Activated CD8-positive, alpha-beta T cell treated with anti-CD3 and anti-CD28 coated beads, Interleukin-2, amount 10 ng/mL, durations not matched to agents 7 days and 5 days (primary cell): ENCODE data around the gene LDLRAD3. TPM values are rescaled to one million over a fixed set of nuclear protein-coding genes. Genes with fewer than 3 reads are reported as not detected.
"Not testable (repeated sequence)": the region's sequence is repeated elsewhere in the genome, so short reads cannot be mapped to it uniquely, and the experiment has no call there.

Experiments
- ATAC-seq: fragments of 150-1000 bp; cut with Tn5 transposase; one replicate; pipeline ENCODE4 v1.10.0; 2021; ENCODE audit warnings: moderate library complexity
- CTCF ChIA-PET: fragments of 350-600 bp; sonication (Branson Sonifier 250); formaldehyde crosslinking; loops from one replicate; lab custom pipeline; 2021; ENCODE audit warnings: antibody characterized with exemption; lab: Charles Lee
- POLR2A ChIA-PET: fragments of 350-600 bp; sonication (Branson Sonifier 250); formaldehyde crosslinking; loops from one replicate; lab custom pipeline; 2021; ENCODE audit warnings: antibody characterized with exemption; lab: Charles Lee
- DNase-seq: peaks from one replicate; pipeline ENCODE4 v3.0.0-alpha.2; 2020
- H3K27ac Mint-ChIP-seq: one replicate; pipeline ENCODE4 v1.8.0; 2021; ENCODE audit warnings: mild to moderate bottlenecking, mixed read lengths
- H3K27me3 Mint-ChIP-seq: one replicate; pipeline ENCODE4 v1.8.0; 2021; ENCODE audit warnings: low read depth, mixed read lengths
- H3K36me3 Mint-ChIP-seq: one replicate; pipeline ENCODE4 v1.8.0; 2021; ENCODE audit warnings: low read depth, mixed read lengths
- H3K4me1 Mint-ChIP-seq: one replicate; pipeline ENCODE4 v1.8.0; 2021; ENCODE audit warnings: low read depth, mixed read lengths
- H3K4me3 Mint-ChIP-seq: one replicate; pipeline ENCODE4 v1.8.0; 2021; ENCODE audit warnings: mild to moderate bottlenecking, mixed read lengths
- H3K9me3 Mint-ChIP-seq: one replicate; pipeline ENCODE4 v1.8.0; 2022; ENCODE audit warnings: mixed read lengths; ENCODE audit not compliant: insufficient read depth
- total RNA-seq, 2 experiments: library from RNA; stranded (reverse); gene quantifications; one replicate each; pipeline ENCODE4 v1.2.3, GENCODE V29; 2021

Gene LDLRAD3
- total RNA-seq, 2 experiments from 2014 or later: 0.21 TPM; not detected in 1

DNA sequence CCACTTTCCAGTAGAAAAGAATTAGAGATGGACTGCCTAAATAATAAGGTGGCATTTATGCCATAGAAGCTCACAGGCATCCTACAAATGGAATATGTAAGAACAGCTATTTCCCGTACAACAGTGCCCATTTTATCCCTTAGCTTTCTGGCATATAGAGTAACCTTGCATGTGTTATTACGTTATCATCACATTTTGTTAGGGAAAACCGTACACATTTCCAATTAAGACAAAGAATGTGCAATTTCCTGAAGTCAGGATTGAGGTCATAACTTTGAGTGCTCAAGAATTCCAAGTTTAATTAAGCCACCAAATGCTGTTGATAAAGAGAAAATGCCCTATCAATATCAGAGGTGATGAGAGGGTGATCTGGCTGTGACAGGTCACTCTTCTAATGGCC lies 58.9 kb downstream of the LDLRAD3 start:
- POLR2A ChIA-PET: no interaction called here
- Mint-ChIP-seq H3K4me3 (no peak overlapping the region), H3K4me1 (no peaks in the 10 kb centered on the region), H3K9me3 (peaks cover 8% of the 10 kb centered on the region), H3K27ac (no peak overlapping the region), H3K27me3 (peaks cover 9% of the 10 kb centered on the region), H3K36me3 (no peaks in the 10 kb centered on the region)
- CTCF ChIA-PET: no interaction called here
- no peak for DNase-seq
- ATAC-seq: no peak

DNA sequence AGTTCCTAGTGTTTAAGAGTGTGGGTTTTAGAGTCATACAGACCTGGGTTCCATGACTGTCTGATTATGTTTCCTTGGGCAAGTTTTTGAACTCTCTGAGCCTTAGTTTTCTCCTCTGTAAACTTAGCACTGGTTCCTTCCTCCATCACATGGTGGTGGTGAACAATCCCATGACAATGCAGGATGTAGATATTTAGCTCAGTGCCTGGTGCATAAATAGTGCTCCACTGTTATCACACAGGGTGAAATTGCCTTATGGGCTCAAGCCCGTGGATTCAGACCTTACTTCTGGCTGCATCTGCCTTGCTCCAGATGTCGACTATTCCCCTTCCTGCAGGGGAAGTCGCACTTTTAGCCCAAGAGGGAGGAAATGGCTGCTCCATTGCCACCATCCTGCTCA lies 62.7 kb downstream of the LDLRAD3 start:
- Mint-ChIP-seq H3K36me3 (no peaks in the 10 kb centered on the region), H3K27me3 (peaks cover 11% of the 10 kb centered on the region), H3K27ac (no peak overlapping the region), H3K4me1 (no peaks in the 10 kb centered on the region), H3K4me3 (no peak overlapping the region), H3K9me3 (peaks cover 8% of the 10 kb centered on the region)
- ATAC-seq (no peak), DNase-seq (no peak)
- CTCF ChIA-PET: no interaction called here
- POLR2A ChIA-PET: no interaction called here

DNA sequence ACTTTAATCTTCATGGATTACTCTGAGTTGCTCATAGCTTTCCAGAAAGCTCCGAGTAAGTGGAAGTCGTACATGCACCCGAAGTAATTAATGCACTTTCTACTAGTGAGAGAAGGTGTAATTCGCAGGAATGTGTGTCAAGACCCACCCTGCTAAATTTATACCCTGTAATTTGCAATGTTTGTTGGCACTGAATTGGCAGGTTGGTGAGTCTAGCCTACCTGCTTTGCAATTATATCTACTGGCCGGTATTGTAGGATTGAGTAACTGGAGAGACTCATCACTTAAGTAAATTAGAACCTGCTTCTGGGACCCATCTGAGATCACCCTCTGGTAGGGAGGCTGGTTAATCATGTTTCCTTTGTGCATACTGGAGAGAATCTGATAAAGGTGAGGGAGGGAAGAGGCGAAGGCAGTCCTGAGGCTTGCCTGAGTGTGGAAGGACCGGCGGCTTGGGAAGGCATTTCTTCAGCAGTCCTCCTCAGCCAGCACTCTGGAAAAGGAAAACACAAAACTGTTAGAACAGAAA lies 63.3 kb downstream of the LDLRAD3 start:
- Mint-ChIP-seq H3K27ac (no peak overlapping the region), H3K36me3 (no peaks in the 10 kb centered on the region), H3K4me3 (no peak overlapping the region), H3K4me1 (no peaks in the 10 kb centered on the region), H3K9me3 (peaks cover 8% of the 10 kb centered on the region), H3K27me3 (peaks cover 10% of the 10 kb centered on the region)
- DNase-seq: no peak
- no peak for ATAC-seq
- ChIA-PET CTCF (no interaction called here), POLR2A (no interaction called here)

DNA sequence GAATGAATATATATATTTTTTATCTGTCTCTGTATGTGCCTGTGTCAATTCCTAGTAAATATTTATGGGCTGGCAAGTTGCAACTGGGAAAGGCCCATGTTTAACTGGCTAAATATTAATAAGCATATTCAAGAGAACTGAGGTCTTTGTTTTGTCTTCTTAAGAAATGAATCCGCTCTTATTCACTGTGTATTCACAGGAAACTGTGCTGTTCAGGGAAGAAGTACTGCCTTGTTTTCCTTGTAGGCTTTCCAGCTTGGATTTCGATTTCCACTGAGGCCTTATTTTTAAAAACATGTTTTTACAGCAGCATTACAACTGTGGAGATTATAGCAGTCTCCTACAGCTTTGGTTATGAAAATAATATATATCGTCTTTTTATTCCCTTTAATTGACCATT lies 64.7 kb downstream of the LDLRAD3 start:
- ATAC-seq (no peak), DNase-seq (no peak)
- ChIA-PET CTCF (no interaction called here), POLR2A (no interaction called here)
- peaks cover 8% of the 10 kb centered on the region for H3K9me3 Mint-ChIP-seq
- H3K27me3 Mint-ChIP-seq: peaks cover 7% of the 10 kb centered on the region
- no peak overlapping the region for H3K4me3 Mint-ChIP-seq
- H3K27ac Mint-ChIP-seq: no peak overlapping the region
- no peaks in the 10 kb centered on the region for H3K36me3 Mint-ChIP-seq
- no peaks in the 10 kb centered on the region for H3K4me1 Mint-ChIP-seq

DNA sequence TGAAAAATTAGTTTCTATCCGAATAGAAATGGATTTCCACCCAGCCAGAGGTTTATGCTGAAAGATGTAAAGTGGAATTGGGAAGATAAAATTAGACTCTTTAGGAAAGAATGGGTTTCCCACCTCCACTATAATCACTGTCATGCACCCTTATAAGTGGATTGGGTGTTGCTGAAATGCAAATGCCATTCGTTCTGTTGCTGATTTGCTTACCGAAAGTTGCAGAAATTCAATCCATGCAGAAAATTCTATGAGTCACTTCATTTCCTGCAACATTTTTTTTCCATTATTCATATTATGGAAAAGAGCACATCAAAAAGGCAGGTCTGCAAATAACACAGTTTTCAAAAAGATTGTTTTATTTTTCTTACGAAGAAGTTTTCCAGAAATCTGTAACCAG lies 65.6 kb downstream of the LDLRAD3 start:
- ChIA-PET CTCF (no interaction called here), POLR2A (no interaction called here)
- Mint-ChIP-seq H3K36me3 (no peaks in the 10 kb centered on the region), H3K4me1 (no peaks in the 10 kb centered on the region), H3K9me3 (peaks cover 8% of the 10 kb centered on the region), H3K27ac (no peak overlapping the region), H3K27me3 (peaks cover 7% of the 10 kb centered on the region), H3K4me3 (no peak overlapping the region)
- DNase-seq (no peak), ATAC-seq (no peak)

DNA sequence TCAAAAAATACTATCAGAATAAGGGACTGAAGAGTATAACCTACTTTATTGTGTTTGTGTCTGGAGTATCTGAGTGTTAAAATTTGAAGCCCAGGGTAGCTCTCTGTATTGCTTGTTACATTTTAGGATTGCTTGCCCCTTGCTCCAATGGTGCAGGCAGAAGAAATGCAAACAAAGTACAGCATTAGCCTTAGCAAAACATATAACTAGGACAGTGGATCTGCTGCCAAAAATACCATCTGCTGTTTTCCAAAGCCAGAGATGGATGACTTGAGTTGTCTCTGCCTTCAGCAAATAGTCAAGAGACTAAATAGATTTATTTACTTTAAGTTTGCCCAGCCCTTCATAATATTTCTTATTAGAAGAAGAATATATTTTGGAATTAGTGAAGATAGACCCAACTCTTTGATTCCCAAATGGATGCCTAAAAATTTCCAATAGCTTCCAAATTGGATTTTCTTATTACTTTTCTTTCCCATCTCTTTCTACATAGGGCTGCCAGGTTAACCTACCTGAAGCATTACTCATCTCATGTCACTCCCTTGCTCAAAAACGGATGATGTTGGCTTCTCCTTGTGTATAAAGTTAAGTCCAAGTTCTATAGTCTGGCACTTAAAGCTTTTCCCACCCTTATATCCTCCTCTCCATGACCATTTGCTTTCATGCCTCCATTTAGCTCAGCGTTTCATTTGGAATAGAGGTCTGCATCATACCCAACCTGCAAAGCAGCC lies 66.3 kb downstream of the LDLRAD3 start:
- H3K9me3 Mint-ChIP-seq: peaks cover 4% of the 10 kb centered on the region
- H3K4me1 Mint-ChIP-seq: no peaks in the 10 kb centered on the region
- DNase-seq (no peak), ATAC-seq (no peak)
- H3K27ac Mint-ChIP-seq: no peak overlapping the region
- ChIA-PET CTCF (no interaction called here), POLR2A (no interaction called here)
- no peaks in the 10 kb centered on the region for H3K36me3 Mint-ChIP-seq
- H3K4me3 Mint-ChIP-seq: no peak overlapping the region
- H3K27me3 Mint-ChIP-seq: peaks cover 7% of the 10 kb centered on the region

DNA sequence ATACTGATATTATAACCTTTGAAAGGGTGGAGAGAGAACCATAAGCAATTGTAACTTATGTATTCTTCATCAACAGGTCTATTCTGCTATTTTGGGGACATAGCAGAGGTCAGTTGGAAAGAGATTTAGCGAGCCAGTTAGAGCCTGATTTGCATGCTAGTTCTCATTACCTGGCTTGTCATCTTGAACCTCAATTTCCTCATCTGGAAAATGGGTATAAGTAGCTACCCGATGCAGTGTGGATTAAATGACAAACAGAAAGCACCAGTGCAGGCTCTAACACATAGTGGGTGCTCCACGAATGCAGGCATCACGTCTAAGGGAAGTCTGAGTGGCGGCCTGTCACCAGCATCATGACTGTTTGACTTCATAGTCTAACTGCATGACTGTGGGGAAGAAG lies 67.7 kb downstream of the LDLRAD3 start:
- H3K36me3 Mint-ChIP-seq: no peaks in the 10 kb centered on the region
- H3K4me1 Mint-ChIP-seq: no peaks in the 10 kb centered on the region
- no peak for ATAC-seq
- no peaks in the 10 kb centered on the region for H3K9me3 Mint-ChIP-seq
- H3K4me3 Mint-ChIP-seq: no peak overlapping the region
- ChIA-PET POLR2A (no interaction called here), CTCF (no interaction called here)
- DNase-seq: no peak
- peaks cover 5% of the 10 kb centered on the region for H3K27me3 Mint-ChIP-seq
- no peak overlapping the region for H3K27ac Mint-ChIP-seq

DNA sequence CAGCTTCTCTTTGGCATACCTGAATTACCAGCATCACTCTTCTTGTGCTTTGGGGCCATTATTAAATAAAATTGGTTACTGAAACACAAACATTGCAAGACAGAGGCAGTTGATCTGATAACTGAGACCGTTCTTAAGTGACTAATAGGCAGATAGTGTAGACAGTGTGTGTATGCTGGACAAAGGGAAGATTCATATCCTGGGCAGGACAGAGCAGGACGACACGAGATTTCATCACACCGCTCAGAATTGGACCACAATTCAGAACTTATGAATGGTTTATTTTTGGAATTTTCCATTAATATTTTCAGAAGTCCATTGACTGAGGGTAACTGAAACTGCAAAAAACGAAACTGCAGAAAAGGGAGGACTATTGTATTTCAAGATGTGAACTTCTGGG lies 68.6 kb downstream of the LDLRAD3 start:
- no peak overlapping the region for H3K4me3 Mint-ChIP-seq
- peaks cover 5% of the 10 kb centered on the region for H3K27me3 Mint-ChIP-seq
- no peak overlapping the region for H3K27ac Mint-ChIP-seq
- H3K36me3 Mint-ChIP-seq: no peaks in the 10 kb centered on the region
- no peaks in the 10 kb centered on the region for H3K9me3 Mint-ChIP-seq
- DNase-seq: no peak
- POLR2A ChIA-PET: no interaction called here
- H3K4me1 Mint-ChIP-seq: no peaks in the 10 kb centered on the region
- CTCF ChIA-PET: no interaction called here
- no peak for ATAC-seq

DNA sequence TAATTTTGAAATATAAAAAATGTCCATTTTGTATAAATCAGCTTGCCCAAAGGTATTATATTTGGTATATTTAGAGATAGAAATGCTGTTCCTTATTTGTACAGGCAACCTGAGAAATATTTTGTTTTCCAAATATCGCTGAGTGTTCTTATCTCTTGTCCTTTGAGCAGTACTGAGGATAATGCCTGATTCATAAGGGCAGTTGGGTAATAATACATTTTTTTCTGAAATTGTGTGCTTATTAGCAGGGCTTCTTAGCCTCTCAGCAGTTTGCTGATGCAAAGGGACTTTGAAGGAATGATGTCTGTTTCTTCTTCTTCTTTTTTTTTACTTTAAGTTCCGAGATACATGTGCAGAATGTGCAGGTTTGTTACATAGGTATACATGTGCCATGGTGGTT lies 69.1 kb downstream of the LDLRAD3 start:
- CTCF ChIA-PET: no interaction called here
- H3K36me3 Mint-ChIP-seq: no peaks in the 10 kb centered on the region
- POLR2A ChIA-PET: no interaction called here
- ATAC-seq: no peak
- H3K27ac Mint-ChIP-seq: no peak overlapping the region
- DNase-seq: no peak
- no peak overlapping the region for H3K4me3 Mint-ChIP-seq
- peaks cover 5% of the 10 kb centered on the region for H3K27me3 Mint-ChIP-seq
- no peaks in the 10 kb centered on the region for H3K9me3 Mint-ChIP-seq
- H3K4me1 Mint-ChIP-seq: no peaks in the 10 kb centered on the region

DNA sequence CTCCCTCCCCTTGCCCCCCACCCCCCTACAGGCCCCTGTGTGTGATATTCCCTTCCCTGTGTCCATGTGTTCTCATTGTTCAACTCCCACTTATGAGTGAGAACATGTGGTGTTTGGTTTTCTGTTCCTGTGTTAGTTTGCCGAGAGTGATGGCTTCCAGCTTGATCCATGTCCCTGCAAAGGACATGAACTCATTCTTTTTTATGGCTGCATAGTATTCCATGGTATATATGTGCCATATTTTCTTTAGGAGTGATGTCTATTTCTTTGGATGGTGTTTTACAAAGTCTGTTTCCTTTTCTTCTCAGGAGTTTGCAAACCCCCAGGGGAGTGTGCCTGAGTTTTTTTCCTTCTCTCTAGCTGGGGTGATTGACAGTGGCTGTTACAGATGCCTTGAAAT lies 69.6 kb downstream of the LDLRAD3 start:
- H3K27me3 Mint-ChIP-seq, POLR2A ChIA-PET, H3K4me3 Mint-ChIP-seq, DNase-seq, H3K9me3 Mint-ChIP-seq, ATAC-seq, CTCF ChIA-PET, H3K4me1 Mint-ChIP-seq, H3K27ac Mint-ChIP-seq, H3K36me3 Mint-ChIP-seq: not testable (repeated sequence)

DNA sequence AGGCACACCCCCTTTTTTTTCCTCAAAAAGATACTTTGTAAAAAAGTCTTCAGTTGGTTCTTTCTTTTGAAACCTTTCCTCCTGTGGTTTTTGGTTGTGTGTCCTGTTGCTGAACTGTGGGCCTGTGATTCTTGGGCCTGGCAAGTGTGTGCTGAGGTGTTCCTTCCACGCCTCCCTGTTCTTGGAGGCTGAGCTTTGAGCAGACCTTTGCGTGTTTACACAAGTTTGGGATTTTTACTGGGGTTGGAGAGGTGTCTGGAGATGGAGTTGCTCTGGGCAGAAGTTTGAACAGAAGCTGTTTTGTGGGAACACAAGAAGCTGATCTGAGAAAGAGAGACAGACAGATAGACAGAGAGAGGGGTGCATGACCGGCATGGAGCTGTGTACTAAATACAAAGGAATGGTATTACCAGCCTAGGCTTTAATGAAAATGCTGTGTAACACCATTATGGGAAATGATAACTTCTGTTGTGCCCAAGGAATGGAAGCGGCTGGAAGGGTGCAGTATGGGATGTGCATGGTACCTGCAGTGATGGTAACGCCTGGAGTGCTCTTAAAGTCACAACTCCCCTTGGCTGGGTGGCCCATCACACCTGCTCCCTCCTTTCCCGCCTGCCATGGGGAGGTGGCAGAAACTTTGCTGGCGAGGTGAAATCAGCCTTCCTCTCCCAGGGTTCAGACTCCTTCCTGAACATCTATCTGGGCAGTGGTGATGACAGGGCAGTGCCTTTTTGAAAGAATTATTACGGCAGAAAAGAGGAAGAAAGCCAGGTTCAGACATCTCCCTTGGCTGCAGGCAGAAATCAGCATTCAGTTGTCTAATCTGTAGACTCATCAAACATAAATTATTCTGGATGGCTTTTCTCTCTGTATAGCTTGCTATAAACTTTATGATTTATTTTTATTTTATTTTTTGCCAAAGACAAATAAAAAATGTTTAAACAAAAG lies 70.4 kb downstream of the LDLRAD3 start:
- no peak for DNase-seq
- H3K27me3 Mint-ChIP-seq: peaks cover 4% of the 10 kb centered on the region
- H3K27ac Mint-ChIP-seq: no peak overlapping the region
- no peaks in the 10 kb centered on the region for H3K4me1 Mint-ChIP-seq
- ChIA-PET POLR2A (no interaction called here), CTCF (no interaction called here)
- no peak overlapping the region for H3K4me3 Mint-ChIP-seq
- no peaks in the 10 kb centered on the region for H3K9me3 Mint-ChIP-seq
- ATAC-seq: no peak
- no peaks in the 10 kb centered on the region for H3K36me3 Mint-ChIP-seq
